A673 (cell line): ENCODE results near the gene CCDC88B.

Experiments
- CTCF ChIP-seq: fragments of 300-800, 200-600 bp; sonication (generic); conservative IDR thresholded peaks from 2 replicates; pipeline ENCODE4 v1.5.1; 2017; ENCODE audit warnings: low read depth, mild to moderate bottlenecking, antibody characterized with exemption, low read length, moderate library complexity, mixed read lengths
- EZH2 ChIP-seq: fragments of 200-600 bp; sonication (generic); IDR thresholded peaks from 2 replicates; pipeline ENCODE4 v1.6.1; 2017; ENCODE audit warnings: borderline replicate concordance, low read depth, mild to moderate bottlenecking, mixed read lengths, antibody characterized with exemption, low read length; ENCODE audit not compliant: poor library complexity, severe bottlenecking

DNA sequence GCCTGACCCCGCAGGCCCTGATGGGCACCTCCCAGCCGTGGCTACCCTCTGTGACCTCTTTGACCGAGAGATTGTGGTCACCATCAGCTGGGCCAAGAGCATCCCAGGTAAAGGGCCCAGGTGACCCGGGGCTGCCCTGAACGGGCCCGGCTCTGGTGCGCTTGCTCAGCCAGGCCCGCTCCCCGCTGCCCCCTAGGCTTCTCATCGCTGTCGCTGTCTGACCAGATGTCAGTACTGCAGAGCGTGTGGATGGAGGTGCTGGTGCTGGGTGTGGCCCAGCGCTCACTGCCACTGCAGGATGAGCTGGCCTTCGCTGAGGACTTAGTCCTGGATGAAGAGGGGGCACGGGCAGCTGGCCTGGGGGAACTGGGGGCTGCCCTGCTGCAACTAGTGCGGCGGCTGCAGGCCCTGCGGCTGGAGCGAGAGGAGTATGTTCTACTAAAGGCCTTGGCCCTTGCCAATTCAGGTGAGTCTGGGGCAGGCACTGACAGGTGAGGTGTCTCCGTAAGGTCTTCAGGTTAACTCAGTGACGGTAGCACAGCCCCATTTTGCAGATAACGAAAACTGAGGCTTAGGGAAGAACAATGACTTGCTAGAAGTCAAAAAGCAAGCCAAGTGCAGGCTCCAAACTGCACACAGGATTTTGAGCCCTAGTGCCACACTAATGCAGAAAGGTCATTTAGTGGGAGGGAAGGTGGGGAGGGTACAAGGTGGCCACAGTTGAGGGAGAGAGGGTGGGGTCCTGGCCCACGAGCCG is 25.0 kb upstream of the CCDC88B start:
- TF ChIP-seq CTCF (no peak), EZH2 (no peak)
